GM12891 (cell line): Measurements from ENCODE around the gene PTTG2.

Experiments
- PAX5 ChIP-seq: IDR thresholded peaks from 2 replicates; pipeline ENCODE4 v1.6.1; 2011; ENCODE audit warnings: low read length, moderate library complexity, mild to moderate bottlenecking; ENCODE audit not compliant: insufficient read depth, severe bottlenecking
- POLR2A ChIP-seq: IDR thresholded peaks from 2 replicates; pipeline ENCODE4 v1.6.1; 2011; ENCODE audit warnings: low read depth, low read length, control low read depth
- POLR2AphosphoS5 ChIP-seq: IDR thresholded peaks from 2 replicates; pipeline ENCODE4 v1.6.1; 2011; ENCODE audit warnings: low read depth, low read length, control low read depth
- POU2F2 ChIP-seq: IDR thresholded peaks from 2 replicates; pipeline ENCODE4 v1.6.1; 2011; ENCODE audit warnings: low read depth, mild to moderate bottlenecking, control low read depth, low read length, moderate library complexity
- SPI1 ChIP-seq: IDR thresholded peaks from 2 replicates; pipeline ENCODE4 v1.6.1; 2011; ENCODE audit warnings: low read depth, low read length, control low read depth
- TAF1 ChIP-seq: IDR thresholded peaks from 2 replicates; pipeline ENCODE4 v1.6.1; 2011; ENCODE audit warnings: low read depth, low read length, control low read depth

- TF ChIP-seq PAX5 (no peak), POLR2A (no peak), POLR2AphosphoS5 (no peak), TAF1 (no peak), SPI1 (no peak), POU2F2 (no peak)
These were observed 22.5 kb downstream of the PTTG2 start for GRCh38 chr4:37982736-37983135.
